HUES48 (cell line): ENCODE data around the gene NLRC3.

ENCODE experiments used
- H3K27ac ChIP-seq: one replicate; pipeline ENCODE4 v1.7.0; 2013; ENCODE audit warnings: low read depth, low read length, inconsistent platforms
- H3K27me3 ChIP-seq: 2 replicates; pipeline ENCODE4 v1.6.1; 2013; ENCODE audit warnings: mild to moderate bottlenecking, low read length; ENCODE audit not compliant: control insufficient read depth, insufficient read depth
- H3K36me3 ChIP-seq: 2 replicates; pipeline ENCODE4 v1.6.1; 2013; ENCODE audit warnings: low read length; ENCODE audit not compliant: control insufficient read depth, insufficient read depth
- H3K4me1 ChIP-seq: 2 replicates; pipeline ENCODE4 v1.6.1; 2013; ENCODE audit warnings: mild to moderate bottlenecking, low read length; ENCODE audit not compliant: control insufficient read depth, insufficient read depth
- H3K4me3 ChIP-seq: 2 replicates; pipeline ENCODE4 v1.5.1; 2013; ENCODE audit warnings: mild to moderate bottlenecking, low read depth, low read length
- H3K9ac ChIP-seq: 2 replicates; pipeline ENCODE4 v1.6.1; 2013; ENCODE audit warnings: mild to moderate bottlenecking, low read depth, low read length, moderate library complexity
- H3K9me3 ChIP-seq: 2 replicates; pipeline ENCODE4 v1.6.1; 2013; ENCODE audit warnings: low read length; ENCODE audit not compliant: control insufficient read depth, insufficient read depth

Gene NLRC3

DNA sequence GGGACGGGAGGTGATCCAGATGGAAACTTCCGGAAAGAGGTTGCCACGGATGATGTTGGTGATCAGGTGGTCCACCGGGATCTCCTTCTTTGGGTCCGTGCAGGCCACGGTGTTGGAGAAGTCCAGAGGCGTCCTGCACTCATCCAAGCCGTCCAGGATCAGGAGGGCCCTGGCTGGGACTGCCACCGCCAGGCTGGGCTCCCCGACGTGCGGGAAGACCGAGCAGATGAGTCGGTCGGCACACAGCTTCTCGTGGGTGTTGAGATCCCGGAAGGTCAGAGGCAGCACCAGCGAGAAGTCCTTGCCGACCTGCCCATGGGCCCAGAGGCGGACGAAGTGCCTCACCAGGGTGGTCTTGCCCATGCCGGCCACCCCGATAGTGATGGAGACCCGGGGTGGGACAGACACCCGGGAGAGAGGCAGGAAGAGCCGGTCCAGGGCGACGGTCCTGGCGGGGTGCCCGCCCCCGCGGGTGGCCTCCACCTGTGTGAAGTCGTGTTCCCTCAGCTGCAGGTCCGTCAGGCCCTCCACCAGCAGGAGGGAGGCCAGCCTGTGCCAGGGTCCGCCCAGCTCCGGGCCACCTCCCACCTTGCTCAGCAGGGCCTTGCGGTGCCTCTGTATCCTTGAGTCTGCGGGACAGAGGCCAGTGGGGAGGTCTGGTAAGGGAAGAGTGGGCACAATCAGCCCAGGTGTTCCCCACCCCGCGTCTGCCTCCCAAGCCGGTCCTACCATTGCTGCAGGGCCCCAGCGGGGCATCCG, 12.9 kb downstream of the NLRC3 start:
- Histone ChIP-seq H3K27ac (no peak overlapping the region), H3K9ac (no peak overlapping the region), H3K4me1 (peaks cover 3% of the 10 kb centered on the region; the same call in 1 of the 2 replicates), H3K4me3 (no peak overlapping the region), H3K36me3 (no peaks in the 10 kb centered on the region), H3K27me3 (no peaks in the 10 kb centered on the region), H3K9me3 (no peaks in the 10 kb centered on the region)

DNA sequence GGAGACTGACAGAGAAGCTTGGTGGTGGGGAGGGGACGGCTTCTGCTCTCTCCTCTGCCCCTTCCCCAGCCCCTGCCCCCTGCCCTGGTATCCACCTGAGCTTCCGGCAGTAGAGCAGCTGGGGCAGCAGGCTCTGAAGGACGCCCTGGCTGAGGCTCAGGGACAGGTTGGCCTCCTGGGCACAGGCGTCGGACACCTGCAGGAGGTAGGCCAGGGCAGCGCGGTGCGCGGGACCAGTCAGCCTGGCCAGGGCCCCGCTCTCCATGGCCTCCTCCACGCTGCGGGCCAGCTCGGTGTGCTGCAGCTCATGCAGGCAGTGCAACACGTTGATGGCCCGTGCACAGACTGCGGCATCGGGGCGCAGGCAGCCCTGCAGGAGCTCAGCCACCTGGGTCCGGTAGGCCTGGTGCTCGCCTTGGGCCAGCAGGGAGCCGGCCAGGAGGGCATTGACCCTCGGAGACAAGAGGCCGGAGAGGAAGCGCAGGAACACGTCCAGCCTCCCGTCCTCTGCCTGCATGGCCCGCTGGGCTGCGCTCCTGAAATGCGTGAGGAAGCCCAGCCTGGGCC, 14.2 kb downstream of the NLRC3 start:
- H3K9me3 ChIP-seq = no peaks in the 10 kb centered on the region
- no peaks in the 10 kb centered on the region for H3K36me3 ChIP-seq
- H3K27me3 ChIP-seq = no peaks in the 10 kb centered on the region
- H3K4me3 ChIP-seq = no peak overlapping the region
- peaks cover 3% of the 10 kb centered on the region; the same call in 1 of the 2 replicates for H3K4me1 ChIP-seq
- no peak overlapping the region for H3K27ac ChIP-seq
- no peak overlapping the region for H3K9ac ChIP-seq

DNA sequence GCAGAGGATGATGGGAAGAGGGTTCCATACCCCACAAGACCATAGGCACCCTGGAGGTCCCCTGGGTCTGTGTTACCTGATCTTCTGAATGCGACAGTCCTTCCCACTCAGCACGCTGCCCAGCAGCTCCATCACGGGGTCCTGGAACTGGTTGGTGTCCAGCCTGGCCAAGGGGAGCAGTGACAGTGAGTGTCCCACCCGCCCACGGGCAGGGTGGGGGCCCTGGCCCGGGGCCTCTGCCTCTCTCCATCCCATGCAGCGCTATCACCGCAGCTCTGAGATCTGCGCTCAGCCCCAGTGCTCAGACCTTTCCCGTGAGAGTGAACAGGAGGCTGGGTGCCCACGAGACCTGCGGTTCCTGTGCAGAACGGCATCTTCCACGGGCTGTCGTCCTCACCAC, 15.6 kb downstream of the NLRC3 start:
- Histone ChIP-seq H3K36me3 (no peaks in the 10 kb centered on the region), H3K9me3 (no peaks in the 10 kb centered on the region), H3K9ac (no peak overlapping the region), H3K27ac (no peak overlapping the region), H3K4me3 (no peak overlapping the region), H3K4me1 (peaks cover under 1% of the 10 kb centered on the region; the same call in 1 of the 2 replicates), H3K27me3 (no peaks in the 10 kb centered on the region)

DNA sequence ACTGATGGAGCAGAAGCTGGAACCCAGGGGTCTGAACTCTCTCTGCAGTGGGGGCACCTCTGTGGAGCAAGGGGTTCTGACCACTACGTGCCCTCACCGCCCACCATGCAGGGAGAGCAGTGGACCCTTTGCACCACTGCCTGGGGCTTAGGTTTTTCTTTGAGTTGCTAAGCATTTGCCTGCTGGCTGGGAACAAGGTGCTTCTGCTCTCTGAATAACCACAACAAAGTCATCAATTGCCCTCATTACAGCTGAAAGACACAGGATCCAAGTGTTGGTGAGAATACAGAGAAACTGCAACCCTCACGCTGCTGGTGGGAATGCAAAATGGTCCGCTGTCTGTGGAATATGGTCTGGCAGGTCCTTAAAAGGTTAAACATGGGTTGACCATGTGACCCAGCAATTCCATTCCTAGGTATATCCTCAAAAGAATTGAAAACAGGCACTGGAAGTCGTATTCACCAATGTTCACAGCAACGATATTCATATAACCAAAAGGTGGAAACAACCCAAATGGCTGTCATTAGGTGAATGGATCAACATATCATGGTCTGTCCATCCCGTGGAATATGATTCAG, 22.8 kb downstream of the NLRC3 start:
- H3K36me3 ChIP-seq = no peaks in the 10 kb centered on the region
- H3K27ac ChIP-seq = peak overlapping the region; percentile 83
- no peak overlapping the region for H3K9ac ChIP-seq
- H3K4me1 ChIP-seq = peaks cover 17% of the 10 kb centered on the region
- H3K9me3 ChIP-seq = no peaks in the 10 kb centered on the region
- no peak overlapping the region for H3K4me3 ChIP-seq
- H3K27me3 ChIP-seq = 0 out of 2 replicates have a peak, but pooled peaks cover 6% of the 10 kb centered on the region

DNA sequence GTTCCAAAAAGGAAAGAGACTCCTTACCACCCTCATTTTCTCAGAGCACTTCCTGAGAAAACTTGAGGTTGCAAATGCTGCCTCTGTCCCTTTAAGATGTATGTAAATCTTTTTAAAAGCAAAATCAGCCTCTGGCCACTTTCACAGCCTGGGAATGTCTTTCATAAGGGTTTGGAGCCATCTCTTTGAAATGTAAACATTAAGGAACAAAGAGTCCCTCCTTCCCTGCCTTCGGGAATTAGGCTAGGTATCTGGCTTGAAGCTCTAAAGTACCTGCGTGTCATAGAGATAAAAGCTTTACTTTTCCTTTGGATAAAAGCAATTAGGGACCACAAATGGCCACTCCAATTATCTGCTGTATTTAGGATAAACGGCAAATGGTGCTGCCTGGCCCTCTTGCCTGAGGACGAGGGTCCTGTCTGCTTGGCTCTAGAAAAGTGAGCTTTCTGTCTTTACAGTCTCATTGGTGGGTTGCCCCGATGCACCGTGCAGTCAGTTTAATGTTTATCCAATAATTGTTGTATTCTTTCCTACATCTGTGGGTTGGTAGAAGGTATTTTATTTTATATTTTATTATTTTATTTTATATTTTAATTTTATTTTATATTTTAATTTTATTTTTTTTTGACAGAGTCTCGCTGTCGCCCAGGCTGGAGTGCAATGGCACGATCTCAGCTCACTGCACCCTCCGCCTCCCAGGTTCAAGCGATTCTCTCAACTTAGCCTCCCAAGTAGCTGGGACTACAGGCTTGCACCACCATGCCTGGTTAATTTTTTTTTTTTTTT, 23.9 kb downstream of the NLRC3 start:
- peak overlapping the region; percentile 80 for H3K27ac ChIP-seq
- H3K4me1 ChIP-seq = peaks cover 17% of the 10 kb centered on the region
- H3K9me3 ChIP-seq = no peaks in the 10 kb centered on the region
- no peak overlapping the region for H3K9ac ChIP-seq
- peak overlapping the region; percentile 14 for H3K4me3 ChIP-seq
- H3K36me3 ChIP-seq = no peaks in the 10 kb centered on the region
- 0 out of 2 replicates have a peak, but pooled peaks cover 6% of the 10 kb centered on the region for H3K27me3 ChIP-seq

DNA sequence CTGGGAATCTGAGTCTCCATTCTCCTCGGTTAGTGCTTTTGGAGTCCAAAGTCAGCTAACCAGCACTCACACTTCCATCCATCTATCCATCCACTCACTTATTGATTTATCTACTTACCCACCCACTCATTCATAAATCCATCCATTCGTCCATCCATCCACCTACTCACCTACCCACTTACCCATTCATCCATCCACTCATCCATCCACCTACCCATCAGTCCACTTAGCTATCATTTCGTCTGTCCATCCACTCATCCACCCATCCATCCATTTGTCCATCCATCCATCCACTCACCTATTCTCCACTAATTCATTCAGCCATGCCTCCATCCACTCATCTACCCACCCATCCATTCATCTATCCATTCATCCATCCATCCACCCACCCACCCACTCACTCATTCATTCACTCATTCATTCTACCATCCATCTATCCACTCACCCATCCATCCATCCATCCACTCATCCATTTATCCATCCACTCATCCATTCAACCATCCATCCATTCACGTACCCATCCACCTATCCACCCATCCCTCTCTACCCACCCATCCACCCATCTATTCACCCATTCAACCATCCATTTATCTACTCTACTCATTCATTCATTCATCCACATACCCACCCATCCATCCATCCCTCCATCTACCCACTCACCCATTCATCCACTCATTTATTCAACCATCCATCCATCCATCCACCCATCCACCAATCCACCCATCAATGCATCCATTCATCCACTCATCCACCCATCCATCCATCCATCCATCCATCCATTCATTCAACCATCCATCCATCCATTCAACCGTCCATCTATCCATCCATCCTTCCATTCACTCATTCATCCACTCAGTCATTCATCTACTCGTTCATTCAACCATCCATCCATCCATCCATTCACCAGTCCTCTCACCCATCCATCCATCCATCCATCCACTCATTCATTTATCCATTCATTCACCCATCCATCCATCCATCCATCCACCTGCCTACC, 26.1 kb downstream of the NLRC3 start:
- H3K4me3 ChIP-seq = no peak overlapping the region
- peaks cover 17% of the 10 kb centered on the region for H3K4me1 ChIP-seq
- H3K9ac ChIP-seq = no peak overlapping the region
- no peak overlapping the region for H3K27ac ChIP-seq
- no peaks in the 10 kb centered on the region for H3K9me3 ChIP-seq
- H3K27me3 ChIP-seq = 0 out of 2 replicates have a peak, but pooled peaks cover 6% of the 10 kb centered on the region
- H3K36me3 ChIP-seq = no peaks in the 10 kb centered on the region

DNA sequence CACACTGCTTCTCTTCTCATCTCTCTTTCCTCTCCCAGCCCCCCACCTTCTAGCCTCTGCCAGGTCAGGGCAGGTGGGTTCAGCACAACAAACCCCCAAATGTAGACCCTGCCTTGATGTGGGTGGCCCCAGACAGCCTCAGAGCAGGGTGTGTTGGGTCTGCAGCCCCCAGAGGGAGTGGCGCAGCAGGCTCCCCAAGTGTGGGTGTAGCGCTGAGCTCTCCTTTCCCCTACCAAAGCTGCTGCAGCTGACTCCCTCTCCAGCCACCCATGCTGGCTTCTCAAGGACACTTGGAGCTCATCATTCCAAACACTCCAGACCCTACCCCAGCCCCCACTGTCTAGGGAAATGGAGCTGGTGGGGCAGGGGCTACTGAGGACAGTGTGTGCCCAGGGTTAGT, 27.3 kb downstream of the NLRC3 start:
- no peak overlapping the region for H3K27ac ChIP-seq
- no peak overlapping the region for H3K9ac ChIP-seq
- 0 out of 2 replicates have a peak, but pooled peaks cover 6% of the 10 kb centered on the region for H3K27me3 ChIP-seq
- H3K36me3 ChIP-seq = no peaks in the 10 kb centered on the region
- H3K4me3 ChIP-seq = no peak overlapping the region
- H3K4me1 ChIP-seq = peaks cover 17% of the 10 kb centered on the region
- no peaks in the 10 kb centered on the region for H3K9me3 ChIP-seq

DNA sequence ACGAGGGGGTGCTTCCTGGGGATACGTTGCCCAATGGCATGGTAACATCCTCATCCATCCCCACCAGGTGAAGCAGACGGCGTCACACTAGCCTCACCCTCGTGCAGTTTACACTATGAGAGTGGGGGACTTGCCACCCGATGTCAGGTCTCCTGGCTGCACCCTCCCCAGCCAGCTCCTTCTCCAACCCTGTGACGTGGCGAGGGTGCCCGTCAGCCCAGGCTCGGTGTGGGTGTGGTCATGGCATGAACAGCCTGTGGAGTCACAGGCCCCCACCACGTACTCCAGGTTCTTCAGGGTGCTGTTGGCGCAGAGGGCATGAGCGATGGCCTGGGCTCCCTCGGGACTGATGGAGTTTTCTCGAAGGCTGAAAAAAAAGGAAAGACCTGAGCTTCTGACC, 28.3 kb downstream of the NLRC3 start:
- Histone ChIP-seq H3K9me3 (no peaks in the 10 kb centered on the region), H3K9ac (no peak overlapping the region), H3K4me3 (no peak overlapping the region), H3K27me3 (0 out of 2 replicates have a peak, but pooled peaks cover 6% of the 10 kb centered on the region), H3K27ac (no peak overlapping the region), H3K36me3 (no peaks in the 10 kb centered on the region), H3K4me1 (peaks cover 6% of the 10 kb centered on the region)

DNA sequence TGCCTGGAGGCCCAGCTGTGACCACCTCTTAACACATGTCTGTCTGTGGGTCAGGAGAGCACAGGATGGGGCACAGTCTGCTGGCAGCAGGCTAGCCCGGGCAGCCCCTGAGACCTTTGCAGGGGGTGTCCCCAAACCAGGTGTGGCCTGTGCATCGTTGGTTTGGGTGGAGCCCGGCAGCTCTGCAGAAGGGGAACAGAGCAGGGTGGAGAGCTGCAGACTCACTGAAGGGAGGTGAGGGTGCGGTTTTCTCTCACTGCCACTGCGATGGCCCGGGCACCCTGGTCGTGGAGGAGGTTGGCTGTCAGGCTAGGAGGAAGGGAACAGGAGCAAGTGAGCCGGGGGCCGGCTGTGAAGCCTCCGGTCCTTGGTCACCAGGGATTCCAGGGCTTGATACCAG, 28.8 kb downstream of the NLRC3 start:
- Histone ChIP-seq H3K4me1 (peaks cover 5% of the 10 kb centered on the region; the same call in 1 of the 2 replicates), H3K9ac (no peak overlapping the region), H3K36me3 (no peaks in the 10 kb centered on the region), H3K27ac (no peak overlapping the region), H3K4me3 (no peak overlapping the region), H3K27me3 (0 out of 2 replicates have a peak, but pooled peaks cover 6% of the 10 kb centered on the region), H3K9me3 (no peaks in the 10 kb centered on the region)
